ENCODE measurements around the gene SLC7A5.
"Not testable (repeated sequence)": the region's sequence is repeated elsewhere in the genome, so short reads cannot be mapped to it uniquely, and the experiment has no call there.

Gene SLC7A5

DNA sequence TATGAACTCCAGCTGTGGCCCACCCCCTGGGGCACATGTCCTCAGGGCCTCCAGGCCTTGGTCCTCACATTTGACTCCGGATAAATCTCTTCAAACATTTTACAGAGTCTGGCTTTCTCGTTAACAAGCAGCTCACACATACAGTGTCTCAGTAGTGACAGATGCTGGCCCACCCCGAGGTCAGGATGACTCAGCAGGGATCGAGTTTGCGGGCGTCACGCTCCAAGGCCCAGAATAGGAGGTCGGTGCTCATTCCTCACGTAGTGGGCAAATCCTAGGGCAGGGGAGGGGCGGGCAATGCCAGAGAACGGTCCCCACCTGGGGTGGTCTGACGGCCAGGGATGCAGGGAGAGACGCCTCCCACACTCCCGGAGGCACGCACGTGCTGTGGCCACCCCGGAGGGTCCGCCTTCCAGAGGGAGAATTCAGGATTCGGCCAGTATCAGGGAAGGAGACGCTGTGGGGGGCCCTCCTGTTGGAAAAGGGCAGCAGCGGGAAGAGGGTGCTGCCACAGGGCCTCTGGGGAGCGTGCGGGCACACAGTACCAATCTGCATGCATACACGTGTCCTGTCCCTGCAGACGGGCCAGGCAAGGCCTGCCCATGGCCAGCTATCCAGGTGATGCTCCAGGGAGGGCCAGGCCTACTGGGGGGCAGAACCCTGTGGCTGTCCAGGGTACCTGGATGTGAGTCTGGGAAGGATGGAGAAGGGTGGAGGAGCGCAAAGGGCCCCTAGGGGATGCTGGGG is 8.6 kb downstream of the SLC7A5 start:
- peak in 2 of 3 experiments; percentile 62 to 79 for DNase-seq

DNA sequence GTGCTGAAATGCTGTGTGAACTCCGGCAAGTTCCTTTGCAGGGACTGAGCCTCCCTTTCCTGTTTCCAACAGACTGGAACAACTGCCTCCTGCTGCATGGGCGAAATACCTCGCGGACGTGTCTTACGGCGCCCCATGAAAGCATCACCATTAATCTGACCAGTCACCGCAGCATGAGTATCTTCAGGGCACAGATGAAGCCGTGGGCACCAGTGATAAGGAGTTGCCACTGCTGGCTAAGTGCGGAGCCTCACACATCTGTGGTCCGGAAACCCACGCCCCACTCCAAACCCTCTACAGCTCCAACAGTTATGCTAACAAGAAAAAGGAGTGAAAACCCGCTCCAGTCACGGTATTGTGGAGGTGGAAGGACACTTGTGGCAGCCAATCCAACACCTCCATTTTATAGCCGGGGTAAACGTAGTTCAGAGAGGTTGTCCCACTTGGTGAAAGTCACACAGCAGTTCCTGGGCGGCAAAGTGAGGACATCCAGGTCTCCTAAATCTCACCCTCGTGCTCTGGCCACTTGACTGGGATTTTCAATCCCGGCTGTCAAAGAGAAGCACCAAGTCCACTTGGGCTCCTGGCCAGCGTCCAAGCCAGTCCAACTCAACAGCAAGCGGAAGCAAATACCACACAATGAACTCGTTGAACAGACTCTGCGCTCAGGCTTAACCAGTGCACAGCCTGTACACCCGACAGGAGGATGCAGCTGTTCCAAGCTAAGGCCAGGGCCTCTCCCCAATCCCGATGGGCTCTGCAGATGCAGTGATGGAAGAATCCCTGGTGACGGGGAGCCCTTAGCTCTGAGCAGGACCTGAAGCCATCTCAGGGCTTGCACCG is 10.9 kb downstream of the SLC7A5 start:
- DNase-seq = not testable (repeated sequence)

DNA sequence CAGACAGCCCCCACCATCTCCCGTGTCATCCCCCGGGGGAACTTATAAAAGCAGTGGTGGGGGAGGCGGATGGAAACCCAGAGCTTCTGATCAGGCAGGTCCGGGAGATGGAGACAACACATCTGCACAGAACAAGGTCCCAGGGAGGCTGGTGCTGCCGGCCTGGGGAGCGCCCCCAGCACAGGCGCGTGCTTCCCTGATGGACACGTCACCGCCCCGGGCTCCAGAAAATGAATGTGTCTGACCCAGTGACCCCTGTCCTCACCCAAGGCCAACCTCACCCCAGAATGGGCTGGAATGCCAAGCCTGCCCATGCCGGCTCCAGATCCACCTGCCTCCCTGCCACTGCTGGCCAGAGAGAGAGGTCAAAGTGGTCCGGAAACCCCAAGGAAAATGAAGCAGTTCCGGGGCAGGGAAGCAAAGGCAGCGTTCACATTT is 12.5 kb downstream of the SLC7A5 start:
- no peak for DNase-seq

DNA sequence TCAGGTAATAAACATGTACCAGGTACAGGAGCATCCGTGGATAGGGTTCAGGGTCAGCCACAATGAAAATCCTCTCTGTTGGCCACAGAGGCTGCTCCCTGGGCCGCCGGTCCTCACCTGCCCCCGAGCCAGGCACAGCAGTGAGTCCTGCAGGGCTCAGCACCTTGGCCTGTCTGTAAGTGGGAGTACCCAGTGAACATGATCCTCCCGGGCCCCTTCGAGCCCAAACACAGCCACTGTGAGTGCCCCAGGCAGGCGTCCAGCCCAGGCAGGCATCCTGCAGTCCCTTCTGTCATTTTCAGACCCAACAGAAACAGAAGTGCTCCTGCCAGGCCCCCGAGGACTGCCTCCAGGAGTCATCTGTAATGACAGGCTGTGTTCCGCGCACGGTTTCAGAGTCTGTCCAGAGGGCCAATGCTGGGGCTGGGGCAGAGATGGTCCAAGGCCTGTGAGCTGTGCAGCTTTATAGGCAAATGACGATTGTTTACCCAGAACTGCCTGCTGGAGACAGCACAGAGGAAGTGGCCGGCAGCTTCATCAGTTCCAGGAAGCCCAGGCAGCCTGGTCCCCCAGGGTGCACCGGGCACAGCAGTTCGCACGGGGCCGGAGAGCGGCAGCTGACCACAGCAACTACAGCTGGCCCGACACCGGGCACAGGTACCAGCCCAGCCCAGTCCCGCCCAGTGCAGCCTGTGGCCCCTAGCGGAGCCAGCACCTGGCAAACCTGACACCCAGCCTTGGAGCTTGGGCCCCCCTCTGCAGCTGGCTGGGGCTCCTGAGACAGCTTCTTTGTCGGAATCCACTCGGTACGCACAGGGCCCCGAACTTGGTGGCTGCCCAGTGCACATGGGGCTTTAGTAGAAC is 13.2 kb downstream of the SLC7A5 start:
- DNase-seq = peak in 2 of 3 experiments; percentile 22 to 36

DNA sequence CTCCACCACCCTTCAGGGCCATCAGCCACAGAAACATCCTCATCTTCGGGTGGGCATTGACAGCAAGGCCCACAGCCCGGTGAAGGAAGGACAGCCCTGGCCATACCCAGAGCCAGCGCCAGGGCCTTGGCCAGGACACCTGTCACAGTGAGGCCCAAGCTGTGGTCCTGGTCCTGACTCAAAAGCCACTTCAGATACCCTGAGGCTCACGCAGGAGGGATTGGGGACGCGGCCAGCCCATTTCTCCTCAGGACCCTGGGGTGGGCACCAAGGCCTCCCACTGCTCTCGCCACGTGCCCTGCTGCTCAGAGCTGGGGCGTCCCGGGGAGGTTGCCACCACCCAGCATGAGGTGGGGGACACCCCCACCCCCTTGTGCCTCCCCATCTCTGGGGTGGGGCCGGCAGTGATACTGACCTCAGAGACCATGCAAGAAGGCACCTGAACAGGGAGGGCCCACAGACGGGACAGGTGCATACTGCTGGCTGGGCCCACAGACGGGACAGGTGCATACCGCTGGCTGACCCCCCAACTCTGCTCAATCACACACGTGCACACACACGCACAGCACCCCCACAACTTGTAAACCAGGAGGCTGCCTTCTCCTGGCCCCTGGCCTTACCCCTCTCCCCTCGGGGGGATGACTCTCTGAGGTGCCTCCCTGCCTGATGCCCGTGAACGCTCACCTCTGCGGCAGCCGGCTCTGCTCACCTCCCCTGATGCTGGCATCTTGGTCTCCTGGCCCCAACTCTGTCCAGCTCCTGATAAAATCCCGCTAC is 14.2 kb downstream of the SLC7A5 start:
- DNase-seq = no peak

DNA sequence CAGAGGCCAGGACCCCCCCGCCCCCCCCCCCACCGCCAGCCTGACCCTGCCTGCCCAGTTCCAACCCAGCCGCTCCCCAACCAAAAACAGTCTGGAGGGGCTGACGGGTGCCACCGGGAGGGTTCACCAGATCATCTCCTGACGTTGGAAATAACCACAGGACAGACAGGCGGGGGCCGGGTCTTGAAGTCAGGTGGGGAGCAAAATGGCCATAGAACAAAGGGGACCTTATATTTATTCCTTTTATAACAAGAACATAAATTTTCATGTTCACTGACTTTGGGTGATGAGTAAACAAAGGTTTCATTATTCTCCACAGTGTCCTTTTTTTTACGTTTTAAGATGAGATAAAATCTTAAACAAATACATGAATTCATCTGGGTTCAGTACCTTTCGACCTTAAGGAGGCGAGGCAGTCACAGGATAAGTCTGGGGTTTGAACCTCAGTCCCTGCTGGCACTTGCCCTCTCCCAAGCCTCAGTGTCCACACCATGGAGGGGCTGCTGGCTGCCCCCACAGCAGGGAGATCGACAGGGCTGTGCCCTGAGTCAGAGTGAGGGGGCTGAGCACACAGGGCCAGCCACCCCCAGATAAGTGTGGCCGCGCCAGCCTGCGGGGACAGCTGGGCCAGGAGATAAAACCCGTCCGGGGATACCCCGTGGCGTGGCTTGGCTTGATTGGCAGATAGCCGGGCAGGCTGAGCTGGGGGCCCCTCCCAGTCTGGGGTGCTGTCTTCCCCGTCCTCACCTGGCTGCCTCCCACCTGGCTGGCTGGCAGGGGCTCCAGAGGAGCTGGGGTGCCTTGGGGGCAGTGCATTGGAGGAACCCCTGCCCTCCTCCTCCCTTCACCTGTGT is 15.0 kb downstream of the SLC7A5 start:
- no peak for DNase-seq

DNA sequence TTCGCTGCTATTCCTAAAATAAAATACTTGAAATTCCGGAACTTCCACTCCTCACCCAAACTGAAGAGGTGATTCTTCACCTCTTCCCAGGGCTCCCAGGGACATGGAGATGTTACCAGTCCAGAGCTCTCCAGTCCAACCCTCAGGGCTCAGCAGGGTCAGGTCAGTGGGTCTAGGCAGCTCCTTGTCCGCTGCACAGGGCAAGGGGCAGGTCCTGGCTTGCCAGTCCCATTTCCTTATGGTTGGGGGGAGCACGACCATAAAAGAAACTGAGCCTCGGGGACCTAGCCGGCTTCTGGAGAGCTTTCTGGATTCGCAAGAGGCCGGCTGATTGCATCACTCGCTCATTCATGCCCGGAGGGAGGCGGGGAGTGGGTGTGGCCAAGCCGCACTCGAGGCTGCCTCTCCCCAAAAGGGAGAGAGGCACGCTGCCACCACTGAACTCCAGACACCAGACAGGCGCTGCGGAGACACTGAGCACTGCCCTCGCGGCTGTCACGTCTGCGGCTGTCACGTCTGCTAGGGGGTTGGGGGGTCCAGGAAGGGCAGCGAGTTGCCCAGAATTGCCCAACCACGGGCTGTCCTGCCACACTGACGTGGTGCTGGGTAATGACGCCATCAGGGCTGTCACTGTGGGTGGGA is 15.8 kb downstream of the SLC7A5 start:
- DNase-seq = peak; percentile 73 to 90 (median 81)

DNA sequence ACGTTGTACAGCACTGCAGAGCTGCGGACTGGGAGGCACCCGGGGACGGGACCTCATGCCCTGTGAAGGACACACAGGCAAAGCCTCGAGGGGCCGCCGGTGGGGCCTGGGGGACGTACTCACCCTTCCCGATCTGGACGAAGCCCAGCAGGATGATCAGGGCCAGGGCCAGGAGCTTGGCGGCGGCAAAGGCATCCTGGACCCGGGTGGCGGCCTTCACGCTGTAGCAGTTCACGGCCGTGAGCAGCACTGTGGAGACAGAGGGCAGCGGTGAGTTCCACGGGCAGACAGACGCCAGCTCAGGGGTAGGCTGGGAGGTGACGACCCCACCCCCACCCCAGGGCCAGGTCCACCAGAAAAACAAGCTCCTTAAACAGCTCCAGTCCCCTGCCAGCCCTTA is 17.7 kb downstream of the SLC7A5 start:
- peak in 2 of 3 experiments; percentile 12 to 14 for DNase-seq

DNA sequence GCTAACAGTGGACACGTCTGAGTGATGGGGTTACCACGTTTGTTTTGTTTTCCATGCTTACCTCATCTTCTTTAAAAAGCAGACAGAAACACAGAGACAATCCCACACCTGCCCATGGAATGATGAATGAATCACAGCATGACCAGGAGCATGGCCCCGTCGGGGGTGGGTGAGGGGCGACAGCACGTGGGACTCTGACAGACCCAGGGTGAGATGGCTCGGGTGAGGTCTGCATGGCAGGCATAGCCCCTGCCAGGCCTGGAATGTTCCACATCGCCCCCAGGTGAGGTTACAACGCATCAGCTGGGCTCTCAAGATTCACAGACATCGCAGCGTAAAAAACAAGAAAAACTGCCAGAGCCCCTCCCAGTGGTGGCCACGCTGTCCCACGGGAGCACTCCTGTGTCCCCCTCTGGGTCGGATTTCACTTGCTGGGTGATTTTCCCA is 18.1 kb downstream of the SLC7A5 start:
- peak in 2 of 3 experiments; percentile 28 to 68 for DNase-seq

DNA sequence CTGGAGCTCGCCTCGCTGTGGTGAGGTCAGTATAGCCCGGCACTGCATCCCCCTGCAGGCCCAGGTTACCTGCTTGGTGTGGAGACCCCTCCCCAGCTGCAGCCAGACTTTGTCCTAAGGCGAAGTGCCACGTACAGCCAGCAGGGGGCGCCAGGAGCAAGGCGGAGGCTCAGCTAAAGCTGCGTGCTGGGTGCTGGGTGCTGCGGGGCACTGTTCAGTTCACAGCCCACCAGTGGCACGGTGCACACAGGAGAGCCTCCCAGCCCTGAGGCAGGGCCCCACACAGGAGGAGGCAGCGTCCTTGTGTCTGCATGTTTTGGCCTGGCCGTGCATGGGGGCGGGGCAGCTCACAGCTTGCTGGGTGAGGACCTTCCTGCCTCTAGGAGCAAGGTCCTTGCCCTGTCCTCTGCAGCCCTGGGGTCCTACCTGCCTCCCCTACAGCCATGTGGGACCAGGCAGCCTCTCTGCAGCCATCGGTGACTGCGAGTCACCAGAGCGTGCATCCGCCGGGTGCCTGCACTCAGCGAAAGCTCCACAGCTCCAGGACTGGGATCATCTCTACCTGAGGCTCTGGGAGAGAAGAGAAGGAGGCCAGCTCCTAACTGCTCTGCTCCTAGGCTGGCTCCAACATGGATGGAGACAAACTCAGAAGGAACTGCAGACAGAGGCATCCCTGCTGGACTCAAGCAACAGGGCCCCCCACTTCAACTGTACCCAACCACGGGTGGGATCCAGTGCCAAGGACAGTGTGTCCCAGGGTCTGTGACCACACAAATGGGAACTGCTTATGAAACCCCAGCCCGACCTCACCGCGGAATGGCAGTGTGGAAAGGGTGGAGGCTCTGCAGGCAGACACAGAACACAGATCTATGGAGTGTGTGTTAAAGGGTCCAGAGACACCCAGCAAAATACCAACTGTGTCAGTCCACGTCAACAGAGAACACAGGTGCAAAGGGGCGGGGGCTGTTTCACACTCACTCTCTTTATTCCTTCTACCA is 19.0 kb downstream of the SLC7A5 start:
- peak; percentile 16 to 75 (median 59) for DNase-seq

DNA sequence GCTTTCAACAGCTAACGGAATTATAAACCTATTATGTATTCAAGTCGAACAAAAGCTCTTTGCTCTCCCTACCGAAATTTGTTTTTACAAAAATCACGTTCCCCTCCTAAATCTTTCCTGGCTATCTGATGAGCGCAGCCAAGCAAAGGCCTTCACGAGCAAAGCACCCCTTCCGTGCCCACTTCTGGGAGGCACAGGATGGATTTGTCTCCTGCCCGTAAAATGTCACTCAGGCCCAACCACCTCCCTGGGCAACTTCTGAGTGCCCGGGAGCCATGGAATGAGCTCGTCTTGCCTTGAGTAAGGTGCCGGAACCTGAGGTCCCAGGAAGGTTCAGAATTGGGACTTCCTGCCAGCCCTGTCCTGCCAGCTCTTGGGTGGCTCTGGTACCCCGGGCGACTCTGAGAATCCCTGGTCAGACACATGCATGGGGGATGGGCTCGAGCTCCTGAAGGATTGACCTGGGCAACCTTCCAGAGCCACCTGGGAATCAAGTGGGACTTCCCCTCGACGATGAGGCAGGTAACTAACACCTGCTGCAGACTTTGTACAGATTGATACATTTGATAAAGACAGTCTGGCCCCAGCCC is 19.8 kb downstream of the SLC7A5 start:
- no peak for DNase-seq

DNA sequence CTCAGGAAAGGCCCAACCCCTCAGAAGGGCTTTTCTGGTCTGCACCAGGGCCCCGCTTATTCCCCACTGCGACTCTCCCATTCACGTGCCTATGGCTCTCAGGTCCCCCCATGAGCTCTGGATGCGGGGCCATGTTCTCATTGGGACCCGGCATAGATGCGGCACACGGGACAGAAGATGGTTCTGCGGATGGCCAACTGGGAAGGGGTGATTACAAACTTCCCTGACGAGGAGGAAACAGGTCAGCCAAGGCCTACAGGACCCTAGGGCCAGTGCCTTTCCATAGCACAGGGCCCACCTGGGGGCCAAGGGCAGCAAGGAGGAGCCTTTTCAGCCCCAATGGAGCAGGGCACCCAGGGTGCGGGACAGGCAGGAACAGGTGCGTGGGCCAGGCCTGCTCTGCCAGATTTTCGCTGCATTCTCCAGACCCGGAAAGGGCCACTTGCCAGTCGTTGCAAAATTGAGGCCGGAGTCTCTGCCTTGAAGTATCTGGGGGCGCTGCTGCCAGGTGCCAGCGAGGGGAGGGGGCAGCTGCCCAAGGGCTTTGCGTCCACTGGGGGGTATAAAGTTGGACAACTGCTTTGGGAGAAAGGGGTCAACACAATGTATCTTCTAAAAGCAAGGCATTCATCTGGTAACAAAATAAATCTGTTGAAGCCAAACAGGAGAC is 20.5 kb downstream of the SLC7A5 start:
- DNase-seq = no peak

DNA sequence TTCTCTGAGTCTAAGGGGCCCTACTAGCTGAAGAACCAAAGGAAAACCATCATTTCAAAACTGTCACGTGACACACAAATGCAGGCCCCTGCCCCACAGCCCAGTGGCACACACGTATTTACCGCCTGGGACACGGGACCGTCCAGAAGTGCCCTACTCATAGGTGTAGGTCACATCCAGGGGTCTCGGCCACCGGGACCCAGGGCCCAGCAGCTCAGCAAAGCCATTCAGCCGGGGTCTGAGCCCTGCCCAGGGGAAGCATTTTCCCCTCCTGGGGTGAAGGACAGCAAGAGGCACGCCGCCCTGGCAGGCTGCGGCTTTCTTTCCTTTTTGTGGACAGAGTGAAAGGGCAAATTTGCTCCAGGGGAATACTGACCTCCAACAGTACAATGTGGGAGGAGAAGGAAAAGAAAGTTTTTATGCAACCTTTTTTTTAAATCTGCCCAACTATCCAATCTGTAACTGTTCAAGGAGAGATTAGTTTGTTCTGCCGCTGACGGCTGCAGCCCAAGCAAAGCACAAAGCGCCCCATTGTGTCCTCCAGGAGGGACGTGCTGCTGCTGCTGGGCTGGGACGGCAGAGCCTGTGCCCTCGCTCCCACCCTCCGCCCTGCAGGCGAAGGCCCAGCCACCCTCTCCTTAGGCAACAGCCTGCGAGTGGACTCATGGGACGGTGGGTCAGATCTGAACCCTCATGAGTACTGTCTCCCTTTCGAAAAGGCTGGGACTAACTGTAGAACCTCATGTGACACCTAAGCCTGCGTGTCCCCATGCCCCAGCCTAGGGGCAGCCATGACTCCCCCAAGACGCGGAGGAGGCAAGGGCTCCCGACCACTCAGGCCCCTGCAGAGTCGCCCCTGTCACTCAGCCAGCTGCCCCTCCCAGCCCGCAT is 21.3 kb downstream of the SLC7A5 start:
- no peak for DNase-seq

DNA sequence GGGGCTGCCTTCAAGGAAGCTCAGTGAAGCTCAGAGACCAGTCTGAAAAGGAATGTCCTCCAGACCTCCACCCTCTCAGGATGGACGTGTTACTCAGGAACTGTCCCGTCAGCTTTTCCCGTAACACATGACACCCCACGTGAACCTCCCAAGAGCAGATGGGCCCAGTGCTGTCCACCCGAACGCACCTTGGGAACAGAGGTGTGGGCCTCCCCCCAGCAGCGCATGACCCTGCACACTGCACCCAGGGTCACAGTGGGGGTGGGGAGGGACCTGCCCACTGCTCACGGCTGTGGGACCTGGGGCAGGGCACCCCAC is 21.9 kb downstream of the SLC7A5 start:
- no peak for DNase-seq

DNA sequence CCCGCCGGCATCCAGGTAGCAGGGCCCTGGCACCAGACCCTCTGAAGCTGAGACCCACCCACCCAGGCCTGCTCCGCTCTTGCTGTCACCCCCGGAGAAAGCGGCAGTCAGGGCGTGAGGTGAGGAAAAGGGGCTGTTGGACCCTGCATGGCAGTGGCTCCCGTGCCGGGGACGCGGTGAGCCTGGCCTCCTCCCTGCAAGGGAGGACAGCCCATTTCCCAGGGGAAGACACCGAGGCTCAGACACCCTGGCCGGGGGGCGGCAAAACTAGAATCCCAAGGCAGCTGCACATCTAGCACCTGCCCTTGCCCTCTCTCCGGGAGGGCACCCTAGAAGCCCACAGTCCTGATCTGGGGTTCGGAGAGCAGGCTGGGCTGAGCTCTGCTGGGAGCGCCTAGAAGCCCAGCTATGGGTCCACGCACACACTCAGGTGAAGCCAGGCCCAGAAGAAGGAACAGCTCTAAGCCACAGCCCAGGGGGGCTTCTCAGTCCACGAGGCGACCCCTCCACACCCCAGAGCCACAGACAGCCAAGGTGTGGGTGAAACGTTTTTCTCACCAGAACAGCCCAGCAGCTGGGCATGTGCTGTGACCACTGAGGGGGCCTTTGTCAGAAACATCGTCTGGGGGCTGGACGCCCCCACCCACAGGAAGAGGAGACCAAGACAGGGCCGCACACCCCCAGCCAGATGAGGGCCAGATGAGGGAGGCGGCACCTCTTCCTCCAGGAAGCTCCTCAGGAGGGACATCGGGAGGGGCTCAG is 22.4 kb downstream of the SLC7A5 start:
- DNase-seq = no peak

DNA sequence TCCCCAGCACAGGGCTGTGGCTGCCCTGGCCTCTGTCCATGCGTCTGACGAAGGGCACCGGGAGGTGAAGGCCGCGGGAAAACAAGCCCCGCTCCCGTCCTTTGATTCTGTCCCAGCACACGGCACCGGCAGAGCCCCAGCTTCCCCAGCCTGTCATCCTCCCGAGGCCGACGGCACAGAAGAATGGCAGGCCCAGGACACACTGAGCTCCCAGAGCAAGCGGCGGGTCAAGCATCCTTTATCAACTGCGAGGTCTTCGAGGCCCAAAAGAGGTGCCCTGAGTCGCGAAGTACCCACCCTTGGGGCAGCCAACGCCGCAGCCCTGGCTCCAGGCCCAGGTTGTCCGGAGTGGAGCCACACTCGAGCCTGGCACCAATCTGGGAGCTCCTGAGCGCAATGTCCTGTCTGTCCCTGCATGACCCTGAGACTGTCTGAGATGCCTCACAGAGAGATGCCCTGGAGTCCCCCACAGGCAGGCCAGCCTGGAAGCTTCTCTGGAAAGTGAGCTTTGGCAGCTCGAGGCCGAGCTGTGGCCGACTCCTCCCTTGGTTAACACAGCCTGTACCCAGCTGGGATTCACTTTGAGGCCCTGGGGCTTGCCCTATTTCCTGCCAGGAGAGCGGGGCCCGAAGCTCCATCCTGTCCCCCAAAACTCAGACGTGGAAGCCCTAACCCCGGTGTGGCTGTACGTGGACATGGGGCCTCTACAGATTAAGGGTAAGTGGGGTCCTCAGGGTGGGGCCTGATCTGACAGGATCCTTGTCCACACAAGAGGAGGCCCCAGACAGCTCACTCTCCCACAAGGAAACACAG is 23.3 kb downstream of the SLC7A5 start:
- no peak for DNase-seq

All from NCI-H1417 (cell line).